GM21360 (cell line): ENCODE data around the gene SLC39A11.
"Not testable (repeated sequence)": the region's sequence is repeated elsewhere in the genome, so short reads cannot be mapped to it uniquely, and the experiment has no call there.

Experiments
- ATAC-seq: cut with Tn5 transposase; IDR thresholded peaks from one replicate; pipeline ENCODE4 v1.9.1; 2021; ENCODE audit warnings: mild to moderate bottlenecking, moderate library complexity; ENCODE audit not compliant: unreplicated experiment

Gene SLC39A11

GRCh38 chr17:72846399-72846798, 246.1 kb downstream of the SLC39A11 start:
- ATAC-seq: no peak

GRCh38 chr17:72843591-72843990, 248.9 kb downstream of the SLC39A11 start:
- ATAC-seq: no peak

GRCh38 chr17:72840019-72840418, 252.5 kb downstream of the SLC39A11 start:
- no peak for ATAC-seq

- no peak for ATAC-seq
These were observed 253.3 kb downstream of the SLC39A11 start for GRCh38 chr17:72839131-72839725.

- ATAC-seq: no peak
These were observed 253.9 kb downstream of the SLC39A11 start for GRCh38 chr17:72838581-72838980.

- no peak for ATAC-seq
These were observed 254.4 kb downstream of the SLC39A11 start for GRCh38 chr17:72838068-72838467.

- ATAC-seq: no peak
These were observed 255.2 kb downstream of the SLC39A11 start for GRCh38 chr17:72837335-72837734.

GRCh38 chr17:72833128-72833765, 259.2 kb downstream of the SLC39A11 start:
- no peak for ATAC-seq

- ATAC-seq: no peak
These were observed 260.2 kb downstream of the SLC39A11 start for GRCh38 chr17:72832306-72832705.

GRCh38 chr17:72829883-72830282, 262.6 kb downstream of the SLC39A11 start:
- no peak for ATAC-seq

GRCh38 chr17:72826602-72827001, 265.9 kb downstream of the SLC39A11 start:
- no peak for ATAC-seq

GRCh38 chr17:72826059-72826458, 266.4 kb downstream of the SLC39A11 start:
- not testable (repeated sequence) for ATAC-seq

- ATAC-seq: no peak
These were observed 267.3 kb downstream of the SLC39A11 start for GRCh38 chr17:72825218-72825617.

- ATAC-seq: not testable (repeated sequence)
These were observed 268.2 kb downstream of the SLC39A11 start for GRCh38 chr17:72824267-72824666.

GRCh38 chr17:72822358-72823023, 270.0 kb downstream of the SLC39A11 start:
- ATAC-seq: no peak

GRCh38 chr17:72816406-72816805, 276.1 kb downstream of the SLC39A11 start:
- ATAC-seq: no peak

- no peak for ATAC-seq
These were observed 279.0 kb downstream of the SLC39A11 start for GRCh38 chr17:72813481-72813880.

- no peak for ATAC-seq
These were observed 279.7 kb downstream of the SLC39A11 start for GRCh38 chr17:72812823-72813222.

GRCh38 chr17:72811976-72812687, 280.4 kb downstream of the SLC39A11 start:
- ATAC-seq: no peak

- ATAC-seq: no peak
These were observed 281.4 kb downstream of the SLC39A11 start for GRCh38 chr17:72810991-72811508.

- no peak for ATAC-seq
These were observed 286.5 kb downstream of the SLC39A11 start for GRCh38 chr17:72806011-72806410.
